Activated CD4-positive, alpha-beta memory T cell treated with anti-CD3 and anti-CD28 coated beads, Interleukin-2, amount 10 ng/mL, durations not matched to agents 7 days and 5 days (primary cell): ENCODE measurements around the gene FAM135A. TPM values are rescaled to one million over a fixed set of nuclear protein-coding genes. Genes with fewer than 3 reads are reported as not detected.
A peak's percentile ranks its signal among the peaks of the same experiment; 100 is the strongest.

Experiments used
- CTCF ChIA-PET: fragments of 350-600 bp; sonication (Branson Sonifier 250); formaldehyde crosslinking; loops from one replicate; lab custom pipeline; 2021; ENCODE audit warnings: antibody characterized with exemption, inconsistent platforms; lab: Charles Lee
- POLR2A ChIA-PET: fragments of 350-600 bp; sonication (Branson Sonifier 250); formaldehyde crosslinking; loops from one replicate; lab custom pipeline; 2021; ENCODE audit warnings: antibody characterized with exemption; lab: Charles Lee
- DNase-seq: peaks from one replicate; pipeline ENCODE4 v3.0.0-alpha.2; 2020
- H3K27ac Mint-ChIP-seq: one replicate; pipeline ENCODE4 v1.8.0; 2021; ENCODE audit warnings: mild to moderate bottlenecking, mixed read lengths
- H3K27me3 Mint-ChIP-seq: one replicate; pipeline ENCODE4 v1.8.0; 2021; ENCODE audit warnings: mixed read lengths
- H3K36me3 Mint-ChIP-seq: one replicate; pipeline ENCODE4 v1.8.0; 2021; ENCODE audit warnings: low read depth, mixed read lengths
- H3K4me1 Mint-ChIP-seq: one replicate; pipeline ENCODE4 v1.8.0; 2021; ENCODE audit warnings: mixed read lengths
- H3K4me3 Mint-ChIP-seq: one replicate; pipeline ENCODE4 v1.8.0; 2021; ENCODE audit warnings: mild to moderate bottlenecking, mixed read lengths
- H3K9me3 Mint-ChIP-seq: one replicate; pipeline ENCODE4 v1.8.0; 2021; ENCODE audit warnings: mixed read lengths
- total RNA-seq, 2 experiments: library from RNA; stranded (reverse); gene quantifications; one replicate each; pipeline ENCODE4 v1.2.3, GENCODE V29; 2021

The FAM135A gene
- total RNA-seq, 2 experiments from 2014 or later = 9.2 to 10.0 TPM

DNA sequence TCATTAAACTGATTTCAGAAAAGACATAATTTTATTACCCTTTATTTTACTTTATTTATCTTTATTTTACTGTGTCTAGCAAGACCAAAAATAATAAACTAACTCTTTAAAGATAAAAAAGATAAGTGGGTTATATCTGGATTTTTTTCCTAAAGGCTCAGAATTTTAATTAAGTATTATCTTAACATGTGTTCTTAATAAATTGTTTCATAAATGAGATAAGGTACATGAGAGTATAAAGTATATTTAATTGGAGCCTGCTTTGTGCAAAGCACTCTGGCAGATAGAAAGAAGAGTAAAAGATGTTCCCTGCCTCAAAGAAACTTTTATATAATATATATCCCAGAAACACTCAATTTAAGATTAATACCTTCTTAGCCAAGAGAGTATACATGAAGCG lies 8.7 kb upstream of the FAM135A start:
- no peak for DNase-seq
- ChIA-PET POLR2A (no interaction called here), CTCF (interaction anchor here (1.1 kb wide), 1 partner anchor 8 kb away, joined by 3 read pairs; no protein-coding TSS in a partner anchor)
- H3K4me3 Mint-ChIP-seq = no peak overlapping the region
- H3K9me3 Mint-ChIP-seq = no peaks in the 10 kb centered on the region
- H3K27ac Mint-ChIP-seq = no peak overlapping the region
- no peaks in the 10 kb centered on the region for H3K36me3 Mint-ChIP-seq
- H3K27me3 Mint-ChIP-seq = peaks cover 33% of the 10 kb centered on the region
- H3K4me1 Mint-ChIP-seq = no peaks in the 10 kb centered on the region

- no peak overlapping the region for H3K27ac Mint-ChIP-seq
- H3K36me3 Mint-ChIP-seq = peaks cover 3% of the 10 kb centered on the region
- no peak overlapping the region for H3K4me3 Mint-ChIP-seq
- no peak for DNase-seq
- H3K27me3 Mint-ChIP-seq = peaks cover 21% of the 10 kb centered on the region
- H3K9me3 Mint-ChIP-seq = no peaks in the 10 kb centered on the region
- H3K4me1 Mint-ChIP-seq = peaks cover 10% of the 10 kb centered on the region
- ChIA-PET CTCF (no interaction called here), POLR2A (interaction anchor here (0.6 kb wide), 1 partner anchor 590 kb away, joined by 3 read pairs; no protein-coding TSS in a partner anchor)
Observed at GRCh38 chr6:70409216-70409615, 4.1 kb upstream of the FAM135A start.

DNA sequence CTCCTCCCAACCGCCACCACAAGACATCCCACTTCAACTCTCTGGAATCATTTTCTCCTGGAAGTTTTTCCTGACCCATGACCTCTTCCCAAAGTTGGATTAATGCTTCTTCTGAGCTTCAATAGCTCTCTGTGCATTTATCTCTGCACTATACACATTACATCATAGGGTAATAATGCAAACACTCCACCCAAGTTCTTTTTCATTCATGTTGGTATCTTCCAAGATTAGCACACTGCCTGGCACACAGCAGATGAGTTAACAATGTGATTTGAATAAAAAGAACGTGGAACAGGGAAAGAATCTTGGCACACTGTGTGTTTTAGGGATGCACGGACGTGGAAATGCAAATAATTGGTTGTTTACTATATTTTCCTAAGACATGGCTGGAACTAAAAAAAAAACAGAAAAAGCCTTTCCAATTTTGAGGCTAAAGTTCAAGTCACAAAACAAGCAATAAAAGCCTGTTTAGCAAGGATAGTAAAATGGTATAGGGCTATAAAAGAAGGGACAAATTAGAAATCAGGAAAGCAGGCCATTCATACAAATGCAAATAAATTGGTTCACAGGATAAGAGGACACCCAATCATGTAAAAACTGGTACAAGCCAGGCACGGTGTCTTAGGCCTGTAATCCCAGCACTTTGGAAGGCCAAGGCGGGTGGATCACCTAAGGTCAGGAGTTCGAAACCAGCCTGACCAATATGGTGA lies 1.6 kb upstream of the FAM135A start:
- POLR2A ChIA-PET = interaction anchor here (0.9 to 2.2 kb wide), 5 partner anchors 10 to 260 kb away, joined by 3 to 10 read pairs (median 4); partner anchors contain the start of gene SMAP1
- no peaks in the 10 kb centered on the region for H3K9me3 Mint-ChIP-seq
- peaks cover 16% of the 10 kb centered on the region for H3K27me3 Mint-ChIP-seq
- peaks cover 8% of the 10 kb centered on the region for H3K36me3 Mint-ChIP-seq
- no peak for DNase-seq
- H3K4me1 Mint-ChIP-seq = peaks cover 25% of the 10 kb centered on the region
- peak overlapping the region; percentile 87 for H3K4me3 Mint-ChIP-seq
- CTCF ChIA-PET = interaction anchor here (1.1 to 3.7 kb wide), 2 partner anchors 8 to 42 kb away, joined by 3 to 25 read pairs; no protein-coding TSS in a partner anchor
- no peak overlapping the region for H3K27ac Mint-ChIP-seq

DNA sequence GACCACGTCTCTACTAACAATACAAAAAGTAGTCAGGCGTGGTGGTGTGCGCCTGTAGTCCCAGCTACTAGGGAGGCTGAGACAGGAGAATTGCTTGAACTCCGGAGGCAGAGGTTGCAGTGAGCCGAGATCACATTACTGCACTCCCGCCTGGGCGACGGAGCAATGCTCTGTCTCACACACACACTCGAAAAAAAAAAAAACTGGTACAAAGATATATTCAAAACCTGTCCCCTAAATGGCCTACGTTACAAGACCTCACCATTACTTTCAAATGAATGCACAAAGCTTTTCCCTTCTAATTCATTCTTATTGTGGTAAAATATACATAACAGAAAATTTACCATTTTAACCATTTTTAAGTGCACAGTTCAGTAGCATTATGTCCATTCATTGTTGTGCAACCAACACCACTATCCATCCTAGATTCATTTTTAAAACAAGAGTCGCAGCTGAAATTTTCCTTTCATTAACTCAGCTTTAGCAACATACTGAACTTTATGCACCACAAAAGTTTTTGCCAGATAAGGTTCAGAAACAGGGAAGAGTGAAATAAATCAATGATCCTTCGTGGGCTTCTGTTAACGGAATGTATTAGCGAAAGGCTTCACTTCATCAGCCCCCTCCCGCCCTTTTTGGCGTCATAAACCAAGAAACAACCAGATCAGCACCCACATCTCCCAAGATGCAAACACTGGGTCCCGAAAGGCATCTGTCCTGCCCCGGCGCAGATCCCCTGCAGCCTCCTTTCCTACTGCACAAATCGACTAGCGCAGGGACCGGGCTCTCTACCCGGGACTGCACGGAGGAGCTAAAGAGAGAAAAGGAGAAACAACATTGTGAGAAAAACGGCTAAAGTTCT lies 825 bp upstream of the FAM135A start:
- H3K36me3 Mint-ChIP-seq = peaks cover 8% of the 10 kb centered on the region
- POLR2A ChIA-PET = interaction anchor here (0.8 to 2.2 kb wide), 10 partner anchors 9 to 876 kb away, joined by 3 to 11 read pairs (median 4); partner anchors contain the start of genes OGFRL1, SDHAF4 and SMAP1

GRCh38 chr6:70413992-70414494 lies 735 bp downstream of the FAM135A start:
- ChIA-PET CTCF (interaction anchor here (1.1 to 3.7 kb wide), 4 partner anchors 11 to 542 kb away, joined by 3 to 25 read pairs (median 6); partner anchors contain the start of gene SMAP1), POLR2A (interaction anchor here (0.9 to 2.2 kb wide), 4 partner anchors 14 to 874 kb away, joined by 3 to 11 read pairs (median 6); partner anchors contain the start of genes OGFRL1 and SDHAF4)
- Mint-ChIP-seq H3K9me3 (no peaks in the 10 kb centered on the region), H3K27ac (peak overlapping the region; percentile 77), H3K36me3 (peaks cover 12% of the 10 kb centered on the region), H3K4me1 (peaks cover 25% of the 10 kb centered on the region), H3K4me3 (peak overlapping the region; percentile 87), H3K27me3 (peaks cover 5% of the 10 kb centered on the region)
- DNase-seq = no peak

More for the DNA sequence above, 825 bp upstream of the FAM135A start:
- Mint-ChIP-seq H3K4me3 (peak overlapping the region; percentile 87), H3K4me1 (peaks cover 25% of the 10 kb centered on the region), H3K9me3 (no peaks in the 10 kb centered on the region), H3K27me3 (peaks cover 11% of the 10 kb centered on the region), H3K27ac (peak overlapping the region; percentile 61)
- CTCF ChIA-PET = interaction anchor here (1.0 to 3.7 kb wide), 5 partner anchors 9 to 543 kb away, joined by 3 to 25 read pairs (median 5); partner anchors contain the start of gene SDHAF4
- no peak for DNase-seq

GRCh38 chr6:70414813-70415212 lies 1.5 kb downstream of the FAM135A start:
- H3K4me1 Mint-ChIP-seq = peaks cover 25% of the 10 kb centered on the region
- POLR2A ChIA-PET = interaction anchor here (1.8 to 1.9 kb wide), 2 partner anchors 152 to 874 kb away, joined by 6 to 11 read pairs; partner anchors contain the start of genes OGFRL1 and SDHAF4
- peaks cover 15% of the 10 kb centered on the region for H3K36me3 Mint-ChIP-seq
- peak overlapping the region; percentile 77 for H3K27ac Mint-ChIP-seq
- H3K4me3 Mint-ChIP-seq = peak overlapping the region; percentile 87
- no peaks in the 10 kb centered on the region for H3K9me3 Mint-ChIP-seq
- CTCF ChIA-PET = interaction anchor here (1.1 to 3.7 kb wide), 4 partner anchors 10 to 541 kb away, joined by 3 to 25 read pairs (median 6); no protein-coding TSS in a partner anchor
- DNase-seq = no peak
- peaks cover 2% of the 10 kb centered on the region for H3K27me3 Mint-ChIP-seq

DNA sequence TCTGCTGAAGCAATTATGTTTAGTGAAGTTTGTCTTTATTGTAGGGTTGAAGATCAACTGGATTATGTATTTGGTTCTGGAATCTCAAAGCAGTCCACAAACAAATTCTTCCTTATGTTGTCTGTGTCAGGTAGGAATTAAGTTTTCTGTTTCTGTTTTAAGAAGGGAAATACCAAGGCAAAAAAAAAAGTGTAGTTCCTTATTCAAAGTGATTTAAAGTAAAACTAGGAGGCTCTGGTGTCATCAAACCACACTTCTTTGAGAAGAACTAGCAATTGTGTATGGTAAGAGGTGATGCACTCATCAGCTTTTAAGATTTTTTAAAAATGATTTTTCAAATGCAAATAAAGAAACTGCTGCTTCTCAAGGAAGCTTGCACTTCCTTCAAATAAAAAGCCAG lies 1.9 kb downstream of the FAM135A start:
- ChIA-PET POLR2A (no interaction called here), CTCF (interaction anchor here (0.6 to 3.7 kb wide), 5 partner anchors 10 to 541 kb away, joined by 3 to 25 read pairs (median 4); no protein-coding TSS in a partner anchor)
- Mint-ChIP-seq H3K4me3 (peak overlapping the region; percentile 42), H3K27ac (peak overlapping the region; percentile 2), H3K4me1 (peaks cover 25% of the 10 kb centered on the region), H3K27me3 (peaks cover 2% of the 10 kb centered on the region), H3K36me3 (peaks cover 20% of the 10 kb centered on the region), H3K9me3 (no peaks in the 10 kb centered on the region)
- DNase-seq = no peak

- H3K36me3 Mint-ChIP-seq = peaks cover 20% of the 10 kb centered on the region
- no peaks in the 10 kb centered on the region for H3K9me3 Mint-ChIP-seq
- no peak overlapping the region for H3K27ac Mint-ChIP-seq
- H3K27me3 Mint-ChIP-seq = peaks cover 2% of the 10 kb centered on the region
- POLR2A ChIA-PET = no interaction called here
- no peak for DNase-seq
- H3K4me1 Mint-ChIP-seq = peaks cover 25% of the 10 kb centered on the region
- CTCF ChIA-PET = interaction anchor here (0.6 to 1.5 kb wide), 3 partner anchors 46 to 540 kb away, joined by 3 to 8 read pairs (median 3); no protein-coding TSS in a partner anchor
- no peak overlapping the region for H3K4me3 Mint-ChIP-seq
Observed at GRCh38 chr6:70415660-70416059, 2.4 kb downstream of the FAM135A start.

DNA sequence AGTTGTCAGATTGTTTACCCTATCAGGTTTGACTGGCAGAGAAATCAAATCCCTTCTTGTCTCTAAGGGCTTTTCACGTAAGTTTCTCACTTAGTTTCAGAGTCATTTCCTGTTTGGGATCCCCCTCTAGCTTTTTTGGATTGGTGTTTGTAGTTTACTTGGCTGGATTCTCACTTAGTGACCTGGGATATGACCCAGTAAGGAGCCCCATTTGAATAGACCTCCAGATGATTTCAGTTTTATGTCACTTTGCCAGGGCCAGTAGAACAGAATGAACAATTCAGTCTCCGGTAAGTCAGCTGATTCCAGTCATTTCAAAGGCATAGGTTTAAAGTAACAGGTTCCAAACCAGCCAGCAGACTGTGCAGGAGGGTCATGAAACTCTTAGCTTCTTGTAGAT lies 8.2 kb downstream of the FAM135A start:
- no peaks in the 10 kb centered on the region for H3K27me3 Mint-ChIP-seq
- peaks cover under 1% of the 10 kb centered on the region for H3K4me1 Mint-ChIP-seq
- DNase-seq = no peak
- ChIA-PET POLR2A (interaction anchor here (1.3 kb wide), 1 partner anchor 9 kb away, joined by 4 read pairs; no protein-coding TSS in a partner anchor), CTCF (no interaction called here)
- H3K9me3 Mint-ChIP-seq = no peaks in the 10 kb centered on the region
- H3K36me3 Mint-ChIP-seq = peaks cover 17% of the 10 kb centered on the region
- H3K4me3 Mint-ChIP-seq = no peak overlapping the region
- no peak overlapping the region for H3K27ac Mint-ChIP-seq

- no peak for DNase-seq
- Mint-ChIP-seq H3K36me3 (peaks cover 13% of the 10 kb centered on the region), H3K4me1 (no peaks in the 10 kb centered on the region), H3K27me3 (no peaks in the 10 kb centered on the region), H3K27ac (no peak overlapping the region), H3K9me3 (no peaks in the 10 kb centered on the region), H3K4me3 (no peak overlapping the region)
- ChIA-PET CTCF (no interaction called here), POLR2A (no interaction called here)
Observed at GRCh38 chr6:70423189-70424134, 10.2 kb downstream of the FAM135A start.

DNA sequence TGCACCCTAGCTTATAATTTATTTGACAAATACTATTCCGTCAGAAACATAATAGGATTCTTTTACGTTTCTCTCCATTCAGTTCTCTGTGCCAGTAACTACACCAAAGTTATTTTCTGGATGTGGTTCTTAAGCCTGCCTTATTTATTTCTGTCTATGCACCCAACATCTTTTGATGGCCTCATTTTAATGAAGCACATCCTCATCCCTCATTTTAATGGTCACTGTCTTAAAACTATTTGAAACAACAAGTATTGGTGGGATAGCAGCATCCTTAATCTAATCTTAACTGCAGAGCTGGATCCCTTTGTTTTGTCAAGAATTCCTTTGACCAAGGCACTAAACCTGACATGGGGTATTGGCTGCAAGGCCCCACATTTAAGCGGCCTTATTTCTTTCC lies 11.0 kb downstream of the FAM135A start:
- Mint-ChIP-seq H3K4me3 (no peak overlapping the region), H3K27me3 (no peaks in the 10 kb centered on the region), H3K4me1 (no peaks in the 10 kb centered on the region), H3K36me3 (peaks cover 15% of the 10 kb centered on the region), H3K27ac (no peak overlapping the region), H3K9me3 (no peaks in the 10 kb centered on the region)
- CTCF ChIA-PET = interaction anchor here (1.6 kb wide), 1 partner anchor 10 kb away, joined by 4 read pairs; no protein-coding TSS in a partner anchor
- POLR2A ChIA-PET = interaction anchor here (1.8 kb wide), 1 partner anchor 11 kb away, joined by 4 read pairs; the partner anchor contains the start of gene FAM135A
- no peak for DNase-seq
